Neural cell (in vitro differentiated cells): ENCODE results near the gene NSUN6.

Source experiments
- CTCF ChIP-seq: fragments of 450-650 bp; IDR thresholded peaks from 2 replicates; pipeline ENCODE4 v1.5.1; 2014; ENCODE audit warnings: antibody characterized with exemption, mild to moderate bottlenecking, moderate library complexity; ENCODE audit not compliant: poor library complexity, severe bottlenecking
- EP300 ChIP-seq: fragments of 450-650 bp; conservative IDR thresholded peaks from 2 replicates; pipeline ENCODE4 v1.6.1; 2014; ENCODE audit warnings: antibody characterized with exemption, mild to moderate bottlenecking, moderate library complexity; ENCODE audit not compliant: poor library complexity, severe bottlenecking
- EZH2 ChIP-seq: fragments of 200-600, 300-800 bp; shearing (Covaris generic), sonication (generic); IDR thresholded peaks from 2 replicates; pipeline ENCODE4 v1.6.1; 2014; ENCODE audit warnings: antibody characterized with exemption, low read length, borderline replicate concordance, mild to moderate bottlenecking; ENCODE audit not compliant: insufficient read depth, poor library complexity, severe bottlenecking
- MXI1 ChIP-seq: fragments of 450-650 bp; conservative IDR thresholded peaks from 2 replicates; pipeline ENCODE4 v1.6.1; 2014; ENCODE audit warnings: antibody characterized with exemption, mild to moderate bottlenecking; ENCODE audit not compliant: poor library complexity, severe bottlenecking
- POLR2AphosphoS5 ChIP-seq: IDR thresholded peaks from 2 replicates; pipeline ENCODE4 v1.6.1; 2012
- RAD21 ChIP-seq: fragments of 450-650 bp; conservative IDR thresholded peaks from 2 replicates; pipeline ENCODE4 v1.6.1; 2014; ENCODE audit warnings: antibody characterized with exemption, mild to moderate bottlenecking, moderate library complexity
- REST ChIP-seq: IDR thresholded peaks from 2 replicates; pipeline ENCODE4 v1.6.1; 2012; ENCODE audit warnings: borderline replicate concordance

- TF ChIP-seq REST (no peak), CTCF (no peak), EP300 (no peak), EZH2 (no peak), POLR2AphosphoS5 (no peak), RAD21 (no peak), MXI1 (no peak)
Observed at GRCh38 chr10:18539335-18539734, 112.1 kb downstream of the NSUN6 start.
